Measurements from ENCODE around the gene MAP1A. TPM values are rescaled to one million over a fixed set of nuclear protein-coding genes. Genes with fewer than 3 reads are reported as not detected.

Gene MAP1A
- polyA plus RNA-seq, 1 donor from 2014 or later, result 3.4 TPM

GRCh38 chr15:43521419-43521818 lies 4.0 kb downstream of the MAP1A start:
- no peak overlapping the region for H3K4me3 ChIP-seq (ENCODE audit: low read length)
- no peaks in the 10 kb centered on the region for H3F3A ChIP-seq (ENCODE audit: insufficient read depth, low read length, poor library complexity, severe bottlenecking)
- no peak overlapping the region for H3K27ac ChIP-seq (ENCODE audit: low read length)
- peaks cover 25% of the 10 kb centered on the region for H3K79me2 ChIP-seq (replicated peaks; ENCODE audit: insufficient read depth, low read length)
- no peak overlapping the region for H2AFZ ChIP-seq (ENCODE audit: low read depth, low read length)
- H3K4me2 ChIP-seq (ENCODE audit: low read length), result no peak overlapping the region
- peaks cover 8% of the 10 kb centered on the region for H3K9me3 ChIP-seq (ENCODE audit: low read length)
- H3K36me3 ChIP-seq (ENCODE audit: insufficient read depth, low read length), result peaks cover 33% of the 10 kb centered on the region
- no peaks in the 10 kb centered on the region for H4K20me1 ChIP-seq (ENCODE audit: insufficient read depth)
- TF ChIP-seq EZH2 (IDR thresholded peaks at IDR 0.05; ENCODE audit: borderline replicate concordance, insufficient read depth, low read length, poor library complexity, severe bottlenecking) (no peak), POLR2AphosphoS5 (IDR thresholded peaks at IDR 0.05) (no peak), TAF1 (IDR thresholded peaks at IDR 0.05; ENCODE audit: low read depth) (no peak), MXI1 (conservative IDR thresholded peaks at IDR 0.05; ENCODE audit: poor library complexity, severe bottlenecking) (no peak), REST (IDR thresholded peaks at IDR 0.05; ENCODE audit: borderline replicate concordance) (no peak), CTCF (IDR thresholded peaks at IDR 0.05; ENCODE audit: poor library complexity, severe bottlenecking) (no peak), RAD21 (conservative IDR thresholded peaks at IDR 0.05) (no peak), EP300 (conservative IDR thresholded peaks at IDR 0.05; ENCODE audit: poor library complexity, severe bottlenecking) (no peak), SMC3 (conservative IDR thresholded peaks at IDR 0.05; ENCODE audit: poor library complexity) (no peak)
- no peaks in the 10 kb centered on the region for H3K27me3 ChIP-seq (ENCODE audit: insufficient read depth, low read depth, low read length)
- no peaks in the 10 kb centered on the region for H3K9me2 ChIP-seq (ENCODE audit: insufficient read depth, low read length)
- H3K9ac ChIP-seq (ENCODE audit: low read length), result no peak overlapping the region

GRCh38 chr15:43522247-43522646 lies 4.8 kb downstream of the MAP1A start:
- no peak overlapping the region for H3K27ac ChIP-seq (ENCODE audit: low read length)

More at GRCh38 chr15:43522247-43522646, 4.8 kb downstream of the MAP1A start:
- H3K79me2 ChIP-seq (replicated peaks; ENCODE audit: insufficient read depth, low read length), result peaks cover 17% of the 10 kb centered on the region
- no peaks in the 10 kb centered on the region for H3K9me2 ChIP-seq (ENCODE audit: insufficient read depth, low read length)
- H3K27me3 ChIP-seq (ENCODE audit: insufficient read depth, low read depth, low read length), result no peaks in the 10 kb centered on the region
- peaks cover 8% of the 10 kb centered on the region for H3K9me3 ChIP-seq (ENCODE audit: low read length)
- no peak overlapping the region for H3K4me3 ChIP-seq (ENCODE audit: low read length)
- H3K4me2 ChIP-seq (ENCODE audit: low read length), result no peak overlapping the region
- H3F3A ChIP-seq (ENCODE audit: insufficient read depth, low read length, poor library complexity, severe bottlenecking), result no peaks in the 10 kb centered on the region
- TF ChIP-seq EZH2 (IDR thresholded peaks at IDR 0.05; ENCODE audit: borderline replicate concordance, insufficient read depth, low read length, poor library complexity, severe bottlenecking) (no peak), REST (IDR thresholded peaks at IDR 0.05; ENCODE audit: borderline replicate concordance) (no peak), EP300 (conservative IDR thresholded peaks at IDR 0.05; ENCODE audit: poor library complexity, severe bottlenecking) (no peak), CTCF (IDR thresholded peaks at IDR 0.05; ENCODE audit: poor library complexity, severe bottlenecking) (no peak), MXI1 (conservative IDR thresholded peaks at IDR 0.05; ENCODE audit: poor library complexity, severe bottlenecking) (no peak), SMC3 (conservative IDR thresholded peaks at IDR 0.05; ENCODE audit: poor library complexity) (no peak), POLR2AphosphoS5 (IDR thresholded peaks at IDR 0.05) (no peak)
- no peak overlapping the region for H3K9ac ChIP-seq (ENCODE audit: low read length)
- peaks cover 33% of the 10 kb centered on the region for H3K36me3 ChIP-seq (ENCODE audit: insufficient read depth, low read length)
- no peak overlapping the region for H2AFZ ChIP-seq (ENCODE audit: low read depth, low read length)
- H4K20me1 ChIP-seq (ENCODE audit: insufficient read depth), result no peaks in the 10 kb centered on the region

All from neural cell (in vitro differentiated cells).